RWPE1 (cell line): ENCODE measurements around the gene KIF17.

Experiments
- CTCF ChIA-PET: fragments of 350-600 bp; sonication (Branson Sonifier 250); formaldehyde crosslinking; extraction: SDS; loops from one replicate; lab custom pipeline; 2021; lab: Yijun Ruan, JAX
- POLR2A ChIA-PET: fragments of 400-600 bp; formaldehyde crosslinking; extraction: SDS; loops from one replicate; lab custom pipeline; 2020; ENCODE audit warnings: antibody characterized with exemption; ENCODE audit not compliant: low non-redundant PET; lab: Yijun Ruan, JAX
- DNase-seq: peaks from one replicate; pipeline ENCODE4 v3.0.0; 2012; ENCODE audit warnings: low spot score
- H3K27ac ChIP-seq: fragments of 450-650 bp; 2 replicates; pipeline ENCODE4 v1.5.1; 2017
- TF ChIP-seq, protein P1 (sequence below): fragments of 450-650 bp; conservative IDR thresholded peaks from 2 replicates; pipeline ENCODE4 v1.5.1; 2017; ENCODE audit warnings: low read depth, mild to moderate bottlenecking

Gene KIF17

DNA sequence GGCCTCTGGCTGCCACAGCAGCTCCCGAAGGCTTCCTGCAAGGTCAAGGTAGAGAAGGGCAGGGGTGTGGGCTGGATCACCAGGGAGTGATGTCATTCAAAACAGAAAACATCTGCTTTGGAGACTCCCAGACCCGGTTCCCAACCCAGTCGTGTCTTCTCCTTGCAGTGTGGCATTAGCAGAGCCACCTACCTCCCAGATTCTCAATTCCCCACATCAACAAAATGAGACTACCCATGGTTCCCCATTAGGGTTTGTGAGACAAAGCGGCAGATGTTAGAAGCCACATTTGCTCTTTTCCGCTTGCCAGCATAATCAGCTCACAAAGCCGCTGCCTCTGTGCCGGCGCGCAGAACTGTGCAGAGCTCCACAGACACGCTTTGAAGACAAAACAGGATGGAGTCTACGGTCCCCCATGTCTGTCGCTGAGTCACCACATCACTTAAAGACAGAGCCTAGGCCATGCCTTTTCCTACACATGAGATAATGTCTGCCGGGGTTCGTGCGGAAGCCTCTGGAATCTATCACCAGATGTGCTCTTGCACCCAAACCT lies 12.5 kb downstream of the KIF17 start:
- POLR2A ChIA-PET: no interaction called here
- no peak overlapping the region for H3K27ac ChIP-seq
- TF ChIP-seq, protein P1, sequence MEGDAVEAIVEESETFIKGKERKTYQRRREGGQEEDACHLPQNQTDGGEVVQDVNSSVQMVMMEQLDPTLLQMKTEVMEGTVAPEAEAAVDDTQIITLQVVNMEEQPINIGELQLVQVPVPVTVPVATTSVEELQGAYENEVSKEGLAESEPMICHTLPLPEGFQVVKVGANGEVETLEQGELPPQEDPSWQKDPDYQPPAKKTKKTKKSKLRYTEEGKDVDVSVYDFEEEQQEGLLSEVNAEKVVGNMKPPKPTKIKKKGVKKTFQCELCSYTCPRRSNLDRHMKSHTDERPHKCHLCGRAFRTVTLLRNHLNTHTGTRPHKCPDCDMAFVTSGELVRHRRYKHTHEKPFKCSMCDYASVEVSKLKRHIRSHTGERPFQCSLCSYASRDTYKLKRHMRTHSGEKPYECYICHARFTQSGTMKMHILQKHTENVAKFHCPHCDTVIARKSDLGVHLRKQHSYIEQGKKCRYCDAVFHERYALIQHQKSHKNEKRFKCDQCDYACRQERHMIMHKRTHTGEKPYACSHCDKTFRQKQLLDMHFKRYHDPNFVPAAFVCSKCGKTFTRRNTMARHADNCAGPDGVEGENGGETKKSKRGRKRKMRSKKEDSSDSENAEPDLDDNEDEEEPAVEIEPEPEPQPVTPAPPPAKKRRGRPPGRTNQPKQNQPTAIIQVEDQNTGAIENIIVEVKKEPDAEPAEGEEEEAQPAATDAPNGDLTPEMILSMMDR: no peak
- DNase-seq: no peak
- CTCF ChIA-PET: no interaction called here

DNA sequence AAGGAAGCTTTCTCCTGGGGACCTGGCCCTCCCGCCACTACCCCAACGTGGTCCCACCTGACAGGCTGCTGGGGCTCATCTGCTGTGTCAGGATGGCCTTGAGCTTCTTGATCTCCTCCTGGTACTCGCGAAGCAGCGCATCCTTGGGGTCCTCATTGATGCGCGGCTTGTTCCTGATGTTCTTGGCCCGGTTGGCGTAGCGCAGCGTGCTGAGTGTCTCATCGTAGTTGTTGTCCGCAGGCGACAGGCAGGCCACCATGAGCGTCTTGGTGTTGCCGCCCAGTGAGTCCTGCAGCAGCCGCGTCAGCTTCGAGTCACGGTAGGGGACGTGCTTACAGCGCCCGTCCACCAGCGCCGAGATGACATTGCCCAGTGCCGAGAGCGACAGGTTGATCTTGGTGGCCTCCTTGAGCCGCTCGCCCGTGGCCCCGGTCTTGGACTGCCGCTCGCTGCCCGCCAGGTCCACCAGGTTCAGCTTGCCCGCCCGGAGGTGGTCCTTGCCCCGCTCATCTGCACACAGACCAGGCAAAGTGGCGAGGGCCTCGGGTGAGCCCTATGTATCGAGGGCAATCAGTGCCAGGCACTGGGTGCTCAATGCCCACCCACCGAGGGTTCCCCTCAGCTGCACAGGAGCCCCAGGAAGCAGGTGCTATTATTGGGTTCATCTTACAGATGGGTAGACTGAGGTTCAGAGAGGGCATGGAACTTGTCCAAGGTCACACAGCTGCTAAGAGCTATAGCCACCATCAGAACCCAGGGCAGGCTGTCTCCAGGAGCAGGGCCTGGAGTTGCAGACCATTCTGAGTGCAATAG lies 13.2 kb downstream of the KIF17 start:
- TF ChIP-seq, protein P1: no peak
- H3K27ac ChIP-seq: no peak overlapping the region
- ChIA-PET CTCF (no interaction called here), POLR2A (no interaction called here)
- no peak for DNase-seq

DNA sequence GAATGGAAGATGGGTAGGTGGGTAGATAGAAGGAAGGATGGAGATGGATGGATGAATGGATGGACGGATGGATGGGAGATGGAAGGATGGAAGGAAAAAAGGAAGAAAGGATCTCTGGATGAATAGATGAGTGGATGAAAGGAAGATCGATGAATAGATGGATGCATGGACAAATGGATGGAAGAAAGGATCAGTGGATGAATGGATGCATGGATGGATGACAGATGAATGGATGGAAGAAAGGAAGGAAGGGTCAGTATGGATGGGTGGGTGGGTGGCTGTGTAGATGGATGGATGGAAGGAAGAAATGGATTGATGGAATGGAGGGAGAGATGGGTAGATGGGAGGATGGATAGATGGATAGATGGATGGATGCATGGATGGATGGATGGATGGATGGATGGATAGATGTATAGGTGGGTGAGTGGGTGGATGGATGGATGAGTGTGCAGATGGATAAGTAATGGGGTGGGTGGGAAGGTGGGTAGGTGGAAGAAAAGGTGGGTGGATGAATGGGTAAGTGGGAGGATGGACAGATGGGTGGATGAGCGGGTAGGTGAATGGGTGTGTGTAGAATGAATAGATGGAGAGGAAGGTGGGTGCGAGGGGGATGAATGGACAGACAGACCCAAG lies 14.6 kb downstream of the KIF17 start:
- ChIA-PET CTCF (interaction anchor here (0.6 kb wide), 1 partner anchor 16 kb away, joined by 3 read pairs; no protein-coding TSS in a partner anchor), POLR2A (no interaction called here)
- TF ChIP-seq, protein P1: no peak
- DNase-seq: no peak
- H3K27ac ChIP-seq: no peak overlapping the region

DNA sequence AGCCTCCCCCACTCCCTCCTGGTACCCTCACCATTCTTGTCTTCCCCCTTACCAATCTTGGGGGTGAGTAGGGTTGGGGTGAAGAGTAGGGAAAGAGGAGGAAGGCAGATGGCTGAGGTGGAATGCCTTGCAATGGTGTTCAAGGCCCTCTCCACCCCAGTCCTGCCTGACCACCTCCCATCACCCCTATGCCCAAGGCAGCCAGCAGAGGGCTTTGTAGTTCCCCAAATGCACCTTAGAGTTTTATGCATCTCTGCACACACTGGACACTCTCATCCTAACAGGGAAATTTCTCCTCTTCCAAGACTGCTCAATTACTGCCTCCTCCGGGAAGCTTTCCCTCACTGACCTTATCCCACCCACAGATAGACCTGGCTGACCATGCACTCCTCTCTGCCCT lies 15.4 kb downstream of the KIF17 start:
- CTCF ChIA-PET: interaction anchor here (0.6 kb wide), 1 partner anchor 17 kb away, joined by 3 read pairs; no protein-coding TSS in a partner anchor
- TF ChIP-seq, protein P1: no peak
- POLR2A ChIA-PET: no interaction called here
- no peak overlapping the region for H3K27ac ChIP-seq
- DNase-seq: no peak

- CTCF ChIA-PET: no interaction called here
These were observed 16.0 kb downstream of the KIF17 start for GRCh38 chr1:20701847-20702246.

GRCh38 chr1:20701446-20701845 lies 16.4 kb downstream of the KIF17 start:
- TF ChIP-seq, protein P1: no peak
- no peak for DNase-seq
- CTCF ChIA-PET: no interaction called here
- POLR2A ChIA-PET: no interaction called here
- H3K27ac ChIP-seq: no peak overlapping the region

More at GRCh38 chr1:20701847-20702246, 16.0 kb downstream of the KIF17 start:
- no peak for DNase-seq
- POLR2A ChIA-PET: no interaction called here
- TF ChIP-seq, protein P1: no peak
- no peak overlapping the region for H3K27ac ChIP-seq
